H9 (cell line): Measurements from ENCODE around the gene ATP13A4. TPM values are rescaled to one million over a fixed set of nuclear protein-coding genes. Genes with fewer than 3 reads are reported as not detected.

Experiments
- DNase-seq: peaks from one replicate; pipeline ENCODE4 v3.0.0-alpha.2; 2017
- H2AFZ ChIP-seq: one replicate; pipeline ENCODE4 v1.6.1; 2013; ENCODE audit warnings: mild to moderate bottlenecking, low read length, control low read depth, moderate library complexity
- H2AK5ac ChIP-seq: 2 replicates; pipeline ENCODE4 v1.6.1; 2013; ENCODE audit warnings: low read length, control low read depth, mixed read lengths; ENCODE audit not compliant: insufficient read length
- H2BK120ac ChIP-seq: one replicate; pipeline ENCODE4 v1.6.1; 2013; ENCODE audit warnings: low read depth, mild to moderate bottlenecking, low read length, control low read depth, inconsistent platforms; ENCODE audit not compliant: poor library complexity, severe bottlenecking
- H2BK12ac ChIP-seq: 2 replicates; pipeline ENCODE4 v1.6.1; 2013; ENCODE audit warnings: low read length, control low read depth, mixed read lengths, low read depth; ENCODE audit not compliant: insufficient read length
- H2BK15ac ChIP-seq: 2 replicates; pipeline ENCODE4 v1.6.1; 2013; ENCODE audit warnings: low read depth, low read length, control low read depth
- H2BK20ac ChIP-seq: one replicate; pipeline ENCODE4 v1.6.1; 2013; ENCODE audit warnings: low read depth, mild to moderate bottlenecking, low read length, control low read depth, inconsistent platforms; ENCODE audit not compliant: poor library complexity, severe bottlenecking
- H2BK5ac ChIP-seq: 2 replicates; pipeline ENCODE4 v1.6.1; 2013; ENCODE audit warnings: low read length, control low read depth, mixed read lengths; ENCODE audit not compliant: insufficient read length
- H3K14ac ChIP-seq: 2 replicates; pipeline ENCODE4 v1.6.1; 2013; ENCODE audit warnings: low read length, control low read depth; ENCODE audit not compliant: insufficient read depth
- H3K18ac ChIP-seq: 2 replicates; pipeline ENCODE4 v1.6.1; 2013; ENCODE audit warnings: low read depth, mild to moderate bottlenecking, mixed read lengths, low read length, control low read depth; ENCODE audit not compliant: insufficient read length
- H3K23ac ChIP-seq: 2 replicates; pipeline ENCODE4 v1.6.1; 2013; ENCODE audit warnings: low read length, control low read depth, mixed read lengths, low read depth; ENCODE audit not compliant: insufficient read length
- H3K23me2 ChIP-seq: 2 replicates; pipeline ENCODE4 v1.6.1; 2013; ENCODE audit warnings: low read depth, mild to moderate bottlenecking, mixed read lengths, low read length, control low read depth; ENCODE audit not compliant: insufficient read length, poor library complexity, severe bottlenecking
- H3K27ac ChIP-seq: 2 replicates; pipeline ENCODE4 v1.5.1; 2013; ENCODE audit warnings: low read length, control low read depth, mixed read lengths, low read depth; ENCODE audit not compliant: insufficient read length
- H3K27me3 ChIP-seq: 2 replicates; pipeline ENCODE4 v1.6.1; 2013; ENCODE audit warnings: low read length, control low read depth, inconsistent platforms; ENCODE audit not compliant: insufficient read depth
- H3K4ac ChIP-seq: 2 replicates; pipeline ENCODE4 v1.6.1; 2013; ENCODE audit warnings: low read depth, mild to moderate bottlenecking, control low read depth, inconsistent platforms, low read length, moderate library complexity
- H3K4me1 ChIP-seq: 2 replicates; pipeline ENCODE4 v1.6.1; 2013; ENCODE audit warnings: low read length, control low read depth, inconsistent platforms; ENCODE audit not compliant: insufficient read depth
- H3K4me2 ChIP-seq: 2 replicates; pipeline ENCODE4 v1.6.1; 2013; ENCODE audit warnings: low read length, control low read depth, mixed read lengths; ENCODE audit not compliant: insufficient read length, insufficient read depth
- H3K56ac ChIP-seq: 2 replicates; pipeline ENCODE4 v1.6.1; 2013; ENCODE audit warnings: low read depth, mild to moderate bottlenecking, mixed read lengths, low read length, control low read depth; ENCODE audit not compliant: insufficient read length
- H3K79me1 ChIP-seq: 2 replicates; pipeline ENCODE4 v1.6.1; 2013; ENCODE audit warnings: low read depth, mild to moderate bottlenecking, moderate library complexity, low read length, control low read depth, inconsistent platforms; ENCODE audit not compliant: insufficient read depth, poor library complexity, severe bottlenecking
- H3K79me2 ChIP-seq: 2 replicates; pipeline ENCODE4 v1.6.1; 2013; ENCODE audit warnings: low read length, control low read depth, inconsistent platforms; ENCODE audit not compliant: insufficient read depth
- H3K9ac ChIP-seq: 2 replicates; pipeline ENCODE4 v1.6.1; 2013; ENCODE audit warnings: low read length, control low read depth, mixed read lengths; ENCODE audit not compliant: insufficient read length; ENCODE audit errors: extremely low read depth
- H3K9me3 ChIP-seq: one replicate; pipeline ENCODE4 v1.6.1; 2013; ENCODE audit warnings: low read depth, low read length, inconsistent platforms; ENCODE audit not compliant: control insufficient read depth
- H3T11ph ChIP-seq: one replicate; pipeline ENCODE4 v1.6.1; 2013; ENCODE audit warnings: mild to moderate bottlenecking, low read length, control low read depth, inconsistent platforms
- H4K20me1 ChIP-seq: one replicate; pipeline ENCODE4 v1.6.1; 2013; ENCODE audit not compliant: control insufficient read depth, insufficient read length, insufficient read depth
- H4K5ac ChIP-seq: 2 replicates; pipeline ENCODE4 v1.6.1; 2013; ENCODE audit warnings: low read depth, mild to moderate bottlenecking, mixed read lengths, low read length, control low read depth; ENCODE audit not compliant: insufficient read length
- H4K8ac ChIP-seq: replicated peaks from 2 replicates; pipeline ENCODE4 v1.6.1; 2013; ENCODE audit warnings: low read length, control low read depth, mixed read lengths, low read depth; ENCODE audit not compliant: insufficient read length
- H4K91ac ChIP-seq: 2 replicates; pipeline ENCODE4 v1.6.1; 2013; ENCODE audit warnings: low read depth, mild to moderate bottlenecking, moderate library complexity, mixed read lengths, low read length, control low read depth; ENCODE audit not compliant: insufficient read length
- H3K27ac Mint-ChIP-seq, 3 experiments: 2 replicates in 2 of 3; 3 replicates in 1 of 3; pipeline ENCODE4 v1.8.0; 2020 to 2021; ENCODE audit warnings: mixed read lengths in 3 of 3, mild to moderate bottlenecking in 1 of 3, moderate library complexity in 1 of 3
- H3K27me3 Mint-ChIP-seq: 2 replicates; pipeline ENCODE4 v1.8.0; 2021; ENCODE audit warnings: low read depth, mild to moderate bottlenecking, moderate library complexity, mixed read lengths
- H3K36me3 Mint-ChIP-seq, 3 experiments: 2 replicates in 2 of 3; 3 replicates in 1 of 3; pipeline ENCODE4 v1.8.0; 2020 to 2021; ENCODE audit warnings: low read depth in 3 of 3, mixed read lengths in 3 of 3; ENCODE audit not compliant: insufficient read depth in 1 of 3
- H3K4me1 Mint-ChIP-seq, 2 experiments: 2 replicates each; pipeline ENCODE4 v1.8.0; 2020; ENCODE audit warnings: mixed read lengths in 2 of 2
- H3K4me3 Mint-ChIP-seq, 2 experiments: 2 replicates in 1 of 2; 3 replicates in 1 of 2; pipeline ENCODE4 v1.8.0; 2020 to 2021; ENCODE audit warnings: mild to moderate bottlenecking in 2 of 2, mixed read lengths in 2 of 2, moderate library complexity in 1 of 2
- H3K9me3 Mint-ChIP-seq, 2 experiments: 2 replicates in 1 of 2; 3 replicates in 1 of 2; pipeline ENCODE4 v1.8.0; 2020; ENCODE audit warnings: mild to moderate bottlenecking in 2 of 2, mixed read lengths in 2 of 2, moderate library complexity in 1 of 2
- CTCF ChIP-seq: fragments of 200-600 bp; sonication (generic); conservative IDR thresholded peaks from 3 replicates; pipeline ENCODE4 v1.8.0; 2021; ENCODE audit warnings: antibody characterized with exemption, mild to moderate bottlenecking
- WGBS: extraction: QIAGEN DNeasy Blood & Tissue Kit; methylation state at CpG from one replicate; pipeline ENCODE4 v1.1.7; 2013; ENCODE audit warnings: missing lambda C conversion rate, low lambda C conversion rate, mixed read lengths; ENCODE audit not compliant: insufficient read length; ENCODE audit errors: extremely low coverage; 5-methylcytosine and 5-hydroxymethylcytosine counted together
- total RNA-seq: library from RNA; stranded (reverse); gene quantifications from 2 replicates; pipeline ENCODE4 v1.2.1, GENCODE V29; 2021

Gene ATP13A4
- total RNA-seq, 1 experiment from 2014 or later = 0.13 TPM

DNA sequence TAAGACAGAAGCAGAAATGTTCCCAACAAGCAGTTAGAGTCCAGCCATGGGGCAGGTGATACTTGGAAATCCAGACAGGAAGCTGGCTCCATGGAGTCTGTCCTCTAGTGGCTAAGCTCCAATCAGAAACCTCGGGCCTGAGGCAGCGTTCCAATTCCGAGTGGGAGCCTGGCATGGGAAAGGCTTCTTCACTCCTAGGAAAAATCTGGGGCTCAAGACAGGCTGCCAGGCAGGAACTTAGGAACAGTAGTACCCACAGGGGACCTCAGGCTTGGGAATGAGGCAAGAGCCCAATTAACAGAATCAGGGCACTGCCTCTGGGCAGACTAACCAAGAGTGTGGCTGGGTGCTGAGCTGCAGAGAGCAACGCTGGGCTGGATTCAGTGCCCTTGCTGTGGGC, 6.2 kb upstream of the ATP13A4 start:
- no peak overlapping the region for H3K4me2 ChIP-seq

More for the DNA sequence above, 6.2 kb upstream of the ATP13A4 start:
- H3K4ac ChIP-seq = no peak overlapping the region
- H3K27ac ChIP-seq = no peak overlapping the region
- no peak overlapping the region for H3K56ac ChIP-seq
- no peak overlapping the region for H3T11ph ChIP-seq
- H3K14ac ChIP-seq = no peak overlapping the region; the same call in 1 of the 2 replicates
- H3K27ac Mint-ChIP-seq = no peak overlapping the region
- H3K4me1 ChIP-seq = no peaks in the 10 kb centered on the region
- H3K4me1 Mint-ChIP-seq = no peaks in the 10 kb centered on the region
- H4K20me1 ChIP-seq = no peaks in the 10 kb centered on the region
- no peak for TF ChIP-seq CTCF
- H3K36me3 Mint-ChIP-seq = no peaks in the 10 kb centered on the region
- H3K23ac ChIP-seq = no peak overlapping the region
- no peak overlapping the region for H2BK15ac ChIP-seq
- no peaks in the 10 kb centered on the region for H3K23me2 ChIP-seq
- no peak overlapping the region for H4K5ac ChIP-seq
- H2BK120ac ChIP-seq = no peak overlapping the region
- H2BK20ac ChIP-seq = no peak overlapping the region
- H2BK5ac ChIP-seq = no peak overlapping the region
- no peak for DNase-seq
- H3K9ac ChIP-seq = no peak overlapping the region
- no CpG with 5 or more reads among the region's 4 CpGs for WGBS
- H3K18ac ChIP-seq = no peak overlapping the region
- H3K79me1 ChIP-seq = no peaks in the 10 kb centered on the region
- H3K27me3 ChIP-seq = no peaks in the 10 kb centered on the region
- H2AFZ ChIP-seq = no peak overlapping the region
- no peaks in the 10 kb centered on the region for H3K9me3 ChIP-seq
- no peaks in the 10 kb centered on the region for H3K79me2 ChIP-seq
- H2AK5ac ChIP-seq = no peak overlapping the region
- no peak overlapping the region for H4K8ac ChIP-seq
- H3K4me3 Mint-ChIP-seq = no peak overlapping the region
- H3K27me3 Mint-ChIP-seq = no peaks in the 10 kb centered on the region
- H3K9me3 Mint-ChIP-seq = no peaks in the 10 kb centered on the region
- H4K91ac ChIP-seq = no peak overlapping the region
- no peak overlapping the region for H2BK12ac ChIP-seq
